ENCODE results near the gene ZFYVE27.

DNA sequence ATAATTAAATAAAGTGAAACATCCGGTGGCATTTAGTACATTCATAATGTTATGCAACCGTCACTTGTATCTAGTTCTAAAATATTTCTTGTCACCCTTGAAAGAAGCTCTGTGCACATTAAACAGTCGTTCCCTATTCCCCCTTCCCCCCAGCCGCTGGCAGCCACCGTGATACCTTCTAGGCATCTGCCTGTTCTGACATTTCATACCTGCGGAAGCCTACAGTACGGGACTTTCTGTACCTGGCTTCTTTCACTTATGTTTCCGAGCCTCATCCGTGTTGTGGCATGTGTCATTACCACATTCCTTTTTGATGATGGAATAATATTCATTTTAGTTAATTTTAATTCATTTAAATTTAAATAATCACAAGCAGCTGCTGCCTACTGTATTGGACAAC is 48.8 kb downstream of the ZFYVE27 start:
- TF ChIP-seq, protein P1, sequence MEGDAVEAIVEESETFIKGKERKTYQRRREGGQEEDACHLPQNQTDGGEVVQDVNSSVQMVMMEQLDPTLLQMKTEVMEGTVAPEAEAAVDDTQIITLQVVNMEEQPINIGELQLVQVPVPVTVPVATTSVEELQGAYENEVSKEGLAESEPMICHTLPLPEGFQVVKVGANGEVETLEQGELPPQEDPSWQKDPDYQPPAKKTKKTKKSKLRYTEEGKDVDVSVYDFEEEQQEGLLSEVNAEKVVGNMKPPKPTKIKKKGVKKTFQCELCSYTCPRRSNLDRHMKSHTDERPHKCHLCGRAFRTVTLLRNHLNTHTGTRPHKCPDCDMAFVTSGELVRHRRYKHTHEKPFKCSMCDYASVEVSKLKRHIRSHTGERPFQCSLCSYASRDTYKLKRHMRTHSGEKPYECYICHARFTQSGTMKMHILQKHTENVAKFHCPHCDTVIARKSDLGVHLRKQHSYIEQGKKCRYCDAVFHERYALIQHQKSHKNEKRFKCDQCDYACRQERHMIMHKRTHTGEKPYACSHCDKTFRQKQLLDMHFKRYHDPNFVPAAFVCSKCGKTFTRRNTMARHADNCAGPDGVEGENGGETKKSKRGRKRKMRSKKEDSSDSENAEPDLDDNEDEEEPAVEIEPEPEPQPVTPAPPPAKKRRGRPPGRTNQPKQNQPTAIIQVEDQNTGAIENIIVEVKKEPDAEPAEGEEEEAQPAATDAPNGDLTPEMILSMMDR (IDR thresholded peaks at IDR 0.05): no peak
- TF ChIP-seq POLR2AphosphoS5 (IDR thresholded peaks at IDR 0.05): no peak

All from suprapubic skin (tissue), 3 donors.